ENCODE results near the gene C1orf21.

The C1orf21 gene

DNA sequence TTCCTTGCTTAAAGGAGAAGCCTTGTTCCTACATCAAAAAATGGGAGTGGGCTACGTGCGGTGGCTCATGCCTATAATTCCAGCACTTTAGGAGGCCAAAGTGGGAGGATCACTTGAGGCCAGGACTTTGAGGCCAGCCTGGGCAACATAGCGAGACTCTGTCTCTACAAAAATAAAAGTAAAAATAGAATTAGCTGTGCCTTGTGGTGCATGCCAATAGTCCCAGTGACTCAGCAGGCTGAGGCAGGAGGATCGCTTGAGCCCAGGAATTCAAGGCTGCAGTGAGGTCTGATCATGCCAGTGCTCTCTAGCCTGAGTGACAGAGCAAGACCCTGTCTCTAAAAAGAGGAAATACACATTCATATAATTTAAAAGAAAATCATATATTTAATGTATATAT, 127.1 kb downstream of the C1orf21 start:
- DNase-seq (ENCODE audit: low read depth in 2 of 2): no peak

DNA sequence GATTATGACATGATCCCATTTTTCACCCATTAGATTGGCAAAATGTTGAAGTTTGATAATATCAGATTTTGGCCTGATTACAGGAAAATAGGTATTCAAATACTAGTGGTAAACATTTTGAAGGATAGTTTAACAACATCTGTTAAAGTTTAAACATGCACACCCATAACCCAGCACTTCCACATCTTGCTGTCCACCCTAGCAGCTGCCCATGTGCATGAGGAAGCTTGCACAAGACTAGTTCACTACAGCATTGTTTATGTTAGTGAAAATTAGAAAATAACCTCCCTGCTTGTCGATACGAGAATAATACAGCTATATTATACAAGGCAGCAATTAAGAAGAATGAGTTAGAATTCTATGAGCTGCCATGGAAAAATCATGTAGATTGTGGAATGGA, 127.6 kb downstream of the C1orf21 start:
- DNase-seq (ENCODE audit: low read depth in 2 of 2): no peak

DNA sequence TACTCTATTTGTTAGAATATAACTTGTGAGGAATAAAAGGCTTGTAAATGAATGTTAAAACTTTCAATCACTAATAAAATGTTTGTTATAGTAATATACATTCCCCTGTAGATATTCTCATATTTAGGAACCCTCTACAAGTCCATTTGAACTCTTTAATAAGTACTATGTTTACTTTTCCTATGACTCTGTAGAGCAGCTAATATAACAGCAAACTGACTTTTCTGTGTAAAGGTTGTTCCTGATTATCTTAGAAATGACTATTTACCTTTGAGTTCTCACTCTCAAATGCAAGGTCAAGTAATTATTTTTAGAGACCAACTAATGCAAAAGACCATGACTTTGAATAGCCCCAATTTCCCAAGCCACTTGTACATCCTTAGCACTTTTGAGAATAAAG, 130.3 kb downstream of the C1orf21 start:
- DNase-seq (ENCODE audit: low read depth in 2 of 2): no peak

DNA sequence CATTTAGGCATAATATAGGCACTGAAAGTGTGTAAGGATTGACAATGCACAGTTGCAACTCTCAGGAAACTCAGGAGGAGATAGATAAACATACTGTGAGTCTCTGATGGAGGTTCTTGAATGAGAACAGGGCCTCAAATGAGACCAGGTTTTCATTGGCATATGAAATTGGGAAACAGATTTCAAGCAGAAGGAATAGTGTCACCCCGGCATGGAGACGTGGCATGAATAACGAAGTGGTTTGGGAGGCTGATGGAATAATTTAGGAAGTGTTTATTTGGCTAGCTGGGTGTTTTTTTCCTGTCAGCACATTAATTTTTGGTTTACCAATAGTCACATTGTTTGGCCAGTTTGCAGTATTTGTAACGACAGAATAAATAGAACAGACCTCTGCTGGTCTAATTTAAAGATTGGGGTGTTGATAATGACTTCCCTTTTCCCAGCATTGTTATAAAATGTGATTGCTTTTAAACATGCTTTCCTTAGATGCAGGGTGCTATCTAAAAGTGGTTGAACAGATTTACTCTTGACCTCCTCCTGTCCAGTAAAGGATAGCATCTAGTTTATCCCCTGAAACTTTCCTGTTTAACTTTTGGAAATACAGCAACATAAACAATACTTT, 132.0 kb downstream of the C1orf21 start:
- no peak for DNase-seq (ENCODE audit: low read depth in 2 of 2)

DNA sequence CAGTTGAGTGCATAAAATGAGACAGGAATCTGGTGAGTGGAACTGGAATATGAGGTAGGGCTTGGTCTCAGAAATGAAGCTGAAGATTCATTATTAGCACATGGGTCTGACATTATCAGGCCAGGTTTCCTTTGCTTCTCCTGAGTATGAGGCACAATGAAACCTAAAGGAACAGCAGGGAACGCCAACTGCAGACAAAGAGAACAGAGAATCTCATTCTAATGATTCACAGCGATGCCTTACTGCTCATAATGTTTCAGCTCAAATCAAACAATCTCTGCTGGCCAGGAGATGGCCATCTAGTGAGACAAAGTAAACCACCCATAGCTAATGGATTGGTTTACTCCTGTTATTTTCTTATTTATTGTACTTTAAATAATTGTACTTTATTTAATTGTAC, 133.5 kb downstream of the C1orf21 start:
- no peak for DNase-seq (ENCODE audit: low read depth in 2 of 2)

DNA sequence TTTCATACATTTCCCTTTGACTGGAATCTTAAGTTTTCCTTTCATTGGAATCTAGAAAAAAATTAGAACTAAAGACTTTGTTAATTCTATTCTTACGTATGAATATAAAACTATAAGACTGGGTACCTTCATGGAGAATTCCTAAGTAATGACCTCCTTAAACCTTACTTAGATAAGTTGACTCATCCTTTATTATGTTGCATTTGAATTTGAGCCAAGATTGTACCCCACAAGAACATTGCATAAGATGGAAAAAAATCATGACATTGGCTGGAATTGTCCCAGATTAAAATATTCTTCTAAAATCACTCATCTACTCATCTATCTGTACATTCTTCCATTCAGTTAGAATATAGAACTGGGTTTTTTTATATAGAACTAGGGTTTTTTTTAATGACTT, 137.4 kb downstream of the C1orf21 start:
- no peak for DNase-seq (ENCODE audit: low read depth in 2 of 2)

DNA sequence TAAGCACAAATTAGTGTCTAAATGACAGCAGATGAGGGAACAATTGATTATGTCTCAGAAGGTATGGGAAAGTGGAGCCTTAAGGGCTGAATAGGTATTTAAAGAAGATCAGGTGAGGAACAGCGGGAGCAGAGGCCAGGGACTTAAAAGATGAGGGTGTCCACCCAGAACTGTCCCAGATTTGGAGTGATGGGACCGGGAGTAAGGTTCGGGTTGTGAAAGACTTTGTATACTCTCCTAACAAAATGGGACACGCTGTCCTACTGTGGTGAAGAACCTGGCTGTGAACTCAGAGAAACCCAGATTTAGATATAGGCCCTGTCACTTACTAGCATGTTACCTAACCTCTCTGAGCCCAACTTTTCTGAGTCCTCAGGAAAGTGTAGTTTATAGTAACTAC, 140.6 kb downstream of the C1orf21 start:
- no peak for DNase-seq (ENCODE audit: low read depth in 2 of 2)

DNA sequence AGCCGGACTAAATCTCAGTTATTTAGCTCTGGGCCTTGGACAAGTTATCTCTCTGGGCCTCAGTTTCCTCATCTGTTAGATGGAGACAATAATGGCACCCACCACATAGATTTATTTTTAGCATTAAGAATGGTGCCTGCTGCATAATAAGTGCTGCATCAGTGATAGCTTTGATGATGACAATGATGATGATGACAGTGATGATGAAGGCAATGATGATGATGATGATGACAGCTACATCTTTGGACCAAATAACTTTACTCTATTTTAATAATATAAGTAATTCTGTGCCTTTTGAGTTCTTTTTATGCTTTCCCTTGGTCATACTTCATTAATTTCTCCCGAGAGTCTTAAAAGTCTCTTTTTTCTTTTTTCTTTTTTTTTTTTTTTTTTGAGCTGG, 143.4 kb downstream of the C1orf21 start:
- DNase-seq (ENCODE audit: low read depth in 2 of 2): no peak

DNA sequence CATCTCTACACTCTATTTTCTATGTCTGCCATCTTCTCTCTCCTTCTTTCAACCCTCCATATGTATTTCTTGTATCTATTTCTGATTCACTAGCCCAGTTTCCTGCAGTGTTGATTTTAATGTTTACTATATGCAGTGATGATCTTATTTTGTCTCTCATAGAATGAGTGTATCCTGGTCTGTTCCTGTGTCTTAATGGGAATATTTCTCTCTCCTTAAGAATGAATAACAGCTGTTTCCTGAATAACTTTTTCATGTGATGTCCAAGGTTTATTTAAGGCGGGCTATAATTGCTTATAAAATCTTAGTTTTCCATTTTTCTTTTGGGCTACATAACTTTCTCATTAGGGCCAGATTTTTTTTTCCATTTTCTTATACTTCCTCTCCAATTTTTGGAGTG, 144.5 kb downstream of the C1orf21 start:
- no peak for DNase-seq (ENCODE audit: low read depth in 2 of 2)

DNA sequence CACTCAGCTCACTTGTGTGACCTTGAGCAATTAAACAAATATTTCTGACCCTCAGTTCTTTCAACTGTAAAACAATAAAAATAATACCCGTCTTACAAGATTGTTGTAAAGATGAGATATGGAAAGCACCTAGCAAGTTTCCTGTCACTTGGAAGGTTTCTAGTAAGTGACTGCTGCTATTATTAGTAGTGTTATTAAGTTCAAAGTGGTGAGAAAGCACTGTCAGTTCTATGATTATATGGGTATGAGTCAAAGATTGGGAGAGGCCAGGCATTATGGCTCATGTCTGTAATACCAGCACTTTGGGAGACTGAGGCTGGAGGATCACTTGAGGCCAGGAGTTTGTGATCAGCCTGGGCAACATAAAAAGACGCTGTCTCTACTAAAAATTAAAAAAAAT, 145.4 kb downstream of the C1orf21 start:
- DNase-seq (ENCODE audit: low read depth in 2 of 2): no peak

DNA sequence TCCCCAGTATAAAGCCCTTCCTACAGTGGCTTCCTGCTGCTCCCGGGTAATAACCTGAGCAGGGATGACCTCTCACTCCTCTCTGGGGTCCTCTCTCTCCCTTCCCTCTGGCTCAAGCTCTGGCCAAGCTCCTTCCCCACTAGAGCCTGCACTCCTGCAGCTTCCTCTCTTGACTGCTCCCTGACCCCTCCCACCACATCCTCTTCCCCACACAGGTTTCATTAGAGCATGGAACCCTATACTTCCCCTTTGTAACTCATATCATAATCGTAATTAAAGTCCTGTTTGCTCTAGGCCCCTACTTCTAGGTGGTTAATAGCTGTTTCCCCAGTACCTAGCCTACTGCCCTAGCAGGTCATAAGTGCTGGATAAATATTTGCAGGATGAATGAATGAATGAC, 146.2 kb downstream of the C1orf21 start:
- DNase-seq (ENCODE audit: low read depth in 2 of 2): no peak

DNA sequence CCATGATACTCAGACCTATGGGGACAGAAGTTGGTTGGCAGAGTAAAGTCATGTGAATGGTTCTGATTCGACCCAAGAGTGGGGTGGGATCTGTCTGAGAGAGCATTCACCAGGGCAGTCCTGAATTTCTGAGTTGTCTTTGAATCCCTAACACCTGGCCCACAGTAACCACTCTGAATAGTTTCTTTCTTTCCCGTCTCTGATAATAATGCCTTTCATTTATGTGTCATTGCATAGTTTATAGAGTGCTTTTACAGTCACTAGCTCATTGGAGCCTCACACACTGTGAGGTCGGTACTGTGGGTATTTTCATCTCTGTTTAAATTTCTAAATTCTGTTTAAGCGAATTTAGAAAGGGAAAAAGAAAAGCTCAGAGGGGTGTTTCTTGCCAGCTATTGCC, 147.1 kb downstream of the C1orf21 start:
- no peak for DNase-seq (ENCODE audit: low read depth in 2 of 2)

DNA sequence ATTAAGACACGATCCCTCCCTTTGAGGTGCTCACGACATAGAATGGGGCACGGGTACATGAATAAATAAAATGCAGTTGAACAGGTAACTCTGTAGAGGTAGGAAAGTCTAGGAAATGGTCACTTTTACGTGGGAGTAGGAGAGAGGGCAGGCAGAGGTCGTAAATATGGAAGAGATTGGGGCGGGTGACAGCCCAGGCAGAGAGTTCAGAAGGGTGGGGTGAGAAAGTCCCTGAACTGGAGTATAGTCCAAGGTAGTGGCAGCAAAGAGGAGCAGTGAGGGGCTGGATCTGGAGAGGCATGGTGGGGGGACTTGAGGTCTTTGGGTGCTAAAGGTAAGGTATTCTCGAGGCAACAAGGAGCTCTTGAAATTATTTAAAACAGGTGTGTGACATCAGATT, 147.9 kb downstream of the C1orf21 start:
- no peak for DNase-seq (ENCODE audit: low read depth in 2 of 2)

DNA sequence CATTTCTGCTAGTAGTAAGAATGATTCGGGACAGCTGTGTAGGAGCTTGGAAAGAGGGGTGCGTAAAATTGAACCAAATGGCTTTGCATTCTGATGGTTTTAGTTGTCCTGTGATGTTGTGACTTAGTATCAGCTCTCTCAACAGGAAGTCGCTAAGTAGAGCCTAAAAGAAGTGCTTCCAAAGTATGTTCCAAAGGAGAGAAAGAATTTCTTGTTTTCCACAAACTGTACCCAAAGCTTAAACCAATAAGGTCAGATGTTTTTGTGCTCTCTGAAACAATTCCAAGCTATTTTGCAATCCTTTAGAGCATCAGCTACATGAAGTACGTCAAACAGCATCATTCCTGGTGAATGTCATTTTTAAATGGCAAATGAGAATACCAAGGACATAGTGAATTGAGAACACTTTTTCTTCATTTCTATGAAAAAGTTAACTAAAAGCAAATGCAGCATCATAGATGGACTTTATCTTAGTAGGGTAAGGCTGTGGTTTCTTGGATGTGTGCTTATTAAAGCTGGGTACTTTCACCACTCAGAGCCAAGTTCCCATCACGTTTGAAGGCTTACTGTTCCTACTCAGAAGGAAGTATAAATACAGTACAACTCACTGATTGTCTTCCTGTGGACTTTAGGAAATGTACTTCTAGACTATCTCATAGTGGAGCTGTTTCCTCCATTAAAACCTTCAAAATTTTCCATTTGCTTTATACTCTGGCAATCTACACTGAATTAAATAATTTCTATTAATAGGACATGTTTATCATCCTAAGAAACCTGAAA, 148.6 kb downstream of the C1orf21 start:
- no peak for DNase-seq (ENCODE audit: low read depth in 2 of 2)

DNA sequence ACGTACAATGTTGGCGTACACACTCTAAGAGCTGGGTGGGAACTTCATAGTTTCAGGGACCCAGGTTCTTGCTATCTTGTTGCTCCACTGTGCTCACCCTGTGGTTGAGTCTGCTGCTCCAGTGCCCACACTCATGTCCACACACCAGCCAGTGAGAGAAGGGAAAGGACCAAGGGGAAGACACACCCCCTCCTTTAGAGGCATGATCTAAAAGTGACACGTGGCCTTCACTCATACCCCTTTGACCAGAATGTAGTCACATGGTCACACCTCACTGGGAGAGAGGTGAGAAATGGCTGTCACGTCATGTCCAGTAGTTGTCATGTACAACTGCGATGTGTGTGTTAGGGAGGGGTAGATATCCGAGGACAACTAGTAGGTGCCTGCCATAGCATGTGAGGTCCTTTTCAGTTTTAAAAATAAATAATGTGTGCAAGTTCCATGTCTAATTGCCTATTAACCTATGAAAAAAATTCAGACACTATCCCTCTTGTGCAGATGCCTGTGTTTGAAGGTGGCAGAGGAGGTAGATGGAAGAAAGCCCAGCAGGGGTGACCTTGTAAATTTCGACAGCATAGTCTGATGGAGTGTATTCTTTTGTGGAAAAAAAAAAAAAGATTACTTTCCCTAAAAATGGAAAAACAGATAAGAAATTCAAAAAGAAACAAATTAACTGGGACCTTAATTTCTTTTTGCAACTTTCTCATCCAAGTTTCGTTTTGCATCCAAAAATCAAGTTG, 149.6 kb downstream of the C1orf21 start:
- DNase-seq (ENCODE audit: low read depth in 2 of 2): no peak

DNA sequence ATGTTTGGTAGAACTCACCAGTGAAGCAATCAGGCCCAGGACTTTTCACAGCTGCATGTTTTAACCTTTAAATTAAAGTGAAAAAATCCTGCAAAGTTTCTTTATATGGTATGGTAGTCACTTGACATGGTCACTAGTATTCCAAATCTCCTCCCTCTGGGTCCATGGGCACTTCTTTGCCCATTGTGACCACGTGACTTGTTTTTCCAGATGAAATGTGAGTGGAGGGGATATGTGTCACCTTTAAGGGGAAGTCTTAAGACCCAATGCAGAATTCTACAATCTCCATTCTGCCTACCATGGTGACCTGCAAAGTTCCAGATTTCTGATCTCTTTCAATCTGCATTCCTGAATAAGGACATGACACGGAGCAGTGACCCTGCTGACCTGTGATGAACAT, 152.8 kb downstream of the C1orf21 start:
- DNase-seq (ENCODE audit: low read depth in 2 of 2): no peak

DNA sequence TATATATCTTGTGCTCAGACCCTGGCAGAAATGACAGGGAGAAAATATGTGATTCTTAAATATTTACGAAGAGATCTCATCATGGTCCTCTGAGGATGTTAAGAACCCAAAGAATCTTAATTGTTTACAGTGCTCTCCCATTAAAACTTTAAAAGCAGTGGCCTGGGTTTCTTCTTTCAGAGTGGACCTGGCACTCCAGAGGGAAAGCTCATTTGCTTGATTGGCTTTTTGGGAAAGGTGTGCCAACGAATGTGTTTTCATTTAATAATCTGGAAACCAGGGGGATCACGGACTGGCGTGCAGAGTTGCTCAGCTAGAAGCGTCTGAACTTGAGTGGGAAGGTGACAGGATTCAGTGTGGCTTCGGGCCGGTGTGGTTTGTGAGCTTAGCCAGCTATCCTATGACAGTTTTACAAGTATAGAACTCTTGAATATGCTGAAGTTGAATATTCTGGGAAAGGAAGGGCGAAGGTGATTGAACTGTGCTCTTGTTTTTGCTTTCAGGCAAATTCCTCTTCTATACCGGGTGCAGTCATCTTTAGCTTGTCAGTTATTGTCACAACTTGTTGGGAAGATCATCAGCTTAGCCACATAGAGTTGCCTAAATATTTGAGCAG, 154.8 kb downstream of the C1orf21 start:
- no peak for DNase-seq (ENCODE audit: low read depth in 2 of 2)

DNA sequence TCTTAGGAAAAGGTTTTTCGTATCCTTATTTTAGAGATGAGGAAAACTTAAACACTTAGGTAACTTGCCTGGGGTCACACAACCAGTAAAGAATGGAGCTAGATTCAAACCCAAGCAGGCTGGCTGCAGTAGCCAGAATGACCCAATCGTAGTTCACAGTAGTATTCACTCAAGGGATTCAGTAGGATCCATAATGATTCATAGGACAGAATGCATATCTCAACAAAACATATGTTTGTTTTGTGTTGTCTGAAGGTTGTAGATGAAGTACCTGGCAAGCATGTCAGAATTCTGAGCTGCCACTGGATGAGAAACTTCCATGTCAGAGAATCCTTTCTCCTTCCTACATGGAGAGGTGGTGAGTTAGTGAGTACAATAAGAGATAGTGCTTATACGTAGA, 155.5 kb downstream of the C1orf21 start:
- no peak for DNase-seq (ENCODE audit: low read depth in 2 of 2)

DNA sequence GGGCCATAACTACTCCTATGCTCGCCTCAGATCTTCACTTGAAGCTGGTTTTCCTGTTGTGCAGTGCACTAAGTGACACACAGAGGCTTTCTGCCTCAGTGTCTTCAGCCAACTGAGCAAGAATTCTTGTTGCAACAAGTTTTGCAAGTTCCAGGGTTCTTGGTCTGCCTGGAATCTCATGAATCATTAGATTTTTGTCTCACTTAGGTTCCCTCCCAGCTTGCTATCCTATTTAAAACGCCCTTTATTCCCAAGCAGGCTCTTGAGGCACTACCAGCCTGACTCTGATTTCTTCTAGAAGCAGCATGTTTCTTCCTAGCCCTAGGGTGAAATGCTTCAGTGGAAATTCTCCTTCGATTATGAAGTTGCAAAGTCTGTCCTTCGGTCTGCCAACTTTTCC, 158.8 kb downstream of the C1orf21 start:
- DNase-seq (ENCODE audit: low read depth in 2 of 2): no peak

DNA sequence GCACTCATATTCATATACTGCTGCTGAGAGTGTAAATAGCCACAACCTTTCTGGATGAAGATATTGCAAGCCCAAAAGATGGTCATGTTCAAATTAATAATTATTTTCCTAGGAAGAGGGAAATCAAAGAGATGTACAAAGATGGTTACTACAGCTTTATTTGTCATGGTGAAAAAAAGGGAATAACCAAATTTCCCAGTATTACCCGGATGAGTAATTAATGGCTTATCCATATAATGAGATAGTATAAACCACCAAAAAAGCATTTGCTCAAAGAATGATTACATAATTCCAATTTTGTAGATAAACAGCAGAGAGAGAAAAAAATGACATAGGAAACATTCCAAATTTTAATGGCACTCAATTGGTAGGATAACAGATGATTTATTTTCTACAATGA, 165.6 kb downstream of the C1orf21 start:
- no peak for DNase-seq (ENCODE audit: low read depth in 2 of 2)

DNA sequence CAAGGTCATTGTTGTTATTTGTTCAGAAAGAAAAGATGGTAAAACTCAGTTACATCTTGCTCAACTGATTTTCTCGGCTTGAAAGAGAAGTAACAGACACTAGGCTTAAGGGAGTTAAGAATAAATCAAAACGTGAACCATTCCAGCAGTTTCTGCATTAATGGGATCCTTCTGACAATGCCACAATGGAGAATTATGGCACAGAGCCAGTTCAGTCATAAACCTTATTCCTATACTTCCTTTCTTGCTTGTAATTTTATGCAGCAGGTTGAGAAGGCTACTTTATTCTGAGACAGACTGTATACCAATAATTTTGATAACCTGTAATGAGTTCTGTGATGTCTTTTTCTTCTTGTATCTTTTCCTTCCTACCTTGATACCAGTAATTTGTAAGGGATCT, 167.0 kb downstream of the C1orf21 start:
- DNase-seq (ENCODE audit: low read depth in 2 of 2): no peak

Data from stimulated activated CD8-positive, alpha-beta memory T cell treated with anti-CD3 and anti-CD28 coated beads, Interleukin-7, amount 100 ng/mL, for 1 hour (primary cell).